GM21786 (cell line): Measurements from ENCODE around the gene DEAF1.

Experiments used
- ATAC-seq: cut with Tn5 transposase; IDR thresholded peaks from one replicate; pipeline ENCODE4 v1.9.1; 2021; ENCODE audit not compliant: unreplicated experiment

Gene DEAF1

DNA sequence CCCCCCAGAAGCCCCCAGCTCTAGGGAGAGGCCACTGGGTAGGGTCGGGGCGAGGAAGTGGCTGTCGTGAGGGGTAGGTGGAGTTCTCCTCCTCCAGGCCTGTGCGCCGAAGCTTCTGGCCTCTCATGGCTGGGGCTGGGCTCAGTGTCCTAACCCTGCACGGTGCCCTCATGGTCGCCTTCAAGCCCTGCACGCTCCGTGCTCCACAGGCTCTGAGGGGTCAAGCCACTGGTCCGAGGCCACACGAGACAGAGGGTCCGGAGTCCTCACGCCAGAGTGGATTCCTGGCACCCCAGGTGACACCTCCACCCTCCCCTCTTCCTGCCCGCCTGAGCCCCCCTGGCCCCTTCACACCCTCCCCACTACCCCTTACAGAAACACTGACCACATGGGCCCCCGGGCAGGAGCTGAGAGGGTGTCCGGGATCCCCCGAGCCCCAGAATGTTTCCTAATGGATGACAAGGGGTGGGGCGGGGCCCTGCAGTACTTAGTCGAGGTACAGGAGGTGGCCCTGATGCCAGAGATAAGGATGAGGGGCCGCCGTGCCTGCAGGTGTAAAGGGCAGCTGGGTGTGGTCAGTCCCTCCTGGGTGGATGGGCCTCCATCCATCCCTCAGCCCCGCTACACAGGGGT is 69.3 kb downstream of the DEAF1 start:
- ATAC-seq: no peak

GRCh38 chr11:624705-625635 is 70.1 kb downstream of the DEAF1 start, which contains the start of gene CDHR5:
Gene CDHR5, minus strand, starts transcription at chr11:624955. Its CDS starts 53 bp downstream, at chr11:624902.
- no peak for ATAC-seq

- no peak for ATAC-seq
Observed at GRCh38 chr11:623999-624704, 70.9 kb downstream of the DEAF1 start.

DNA sequence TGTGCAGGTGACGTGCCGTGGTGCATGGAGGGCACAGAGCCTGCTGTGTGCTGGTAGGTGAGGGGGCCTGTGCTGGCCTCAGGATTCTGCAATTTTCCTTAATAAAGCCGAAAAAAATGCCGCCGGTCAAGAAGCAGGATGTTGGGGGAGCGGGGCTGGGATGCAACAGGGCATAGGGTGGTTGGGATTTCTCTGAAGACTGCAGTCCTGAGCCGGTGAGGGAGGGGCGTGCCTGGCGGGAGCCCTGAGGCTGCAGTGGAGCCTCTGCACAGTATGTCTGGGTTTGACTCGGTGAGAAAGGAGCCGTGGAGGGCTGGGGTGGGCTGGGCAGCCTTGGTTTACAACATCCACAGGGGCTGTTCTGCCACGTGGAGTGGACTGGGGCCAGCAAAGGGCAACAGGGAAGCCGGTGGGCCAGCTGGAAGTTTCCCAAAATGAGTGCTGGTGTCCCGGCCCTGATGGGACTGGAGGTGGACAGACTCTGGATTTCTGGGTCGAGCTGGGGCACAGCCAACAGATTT is 71.6 kb downstream of the DEAF1 start:
- no peak for ATAC-seq

GRCh38 chr11:621838-622237 is 73.2 kb downstream of the DEAF1 start:
- ATAC-seq: no peak

GRCh38 chr11:620935-621814 is 73.8 kb downstream of the DEAF1 start:
- ATAC-seq: no peak

DNA sequence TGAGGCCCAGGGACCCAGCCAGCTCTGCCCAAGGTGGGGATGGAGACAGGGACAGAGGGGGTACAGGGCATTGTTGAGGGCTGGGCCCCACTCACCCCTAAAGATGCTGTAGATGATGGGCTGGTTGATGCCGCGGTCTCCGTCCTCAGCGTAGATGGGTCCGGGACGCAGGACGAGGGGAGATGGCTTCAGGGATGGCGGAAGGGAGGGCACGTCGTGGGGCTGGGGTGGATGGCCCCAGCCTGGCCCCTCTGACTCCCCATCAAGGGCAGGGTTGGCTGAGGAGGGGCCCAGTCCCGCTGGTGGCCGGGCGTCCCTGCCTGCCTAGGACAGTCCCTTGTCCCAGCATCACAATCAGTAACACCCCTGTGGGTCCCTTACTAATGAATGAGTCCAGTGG is 74.8 kb downstream of the DEAF1 start:
- no peak for ATAC-seq

- no peak for ATAC-seq
Observed at GRCh38 chr11:619628-620050, 75.4 kb downstream of the DEAF1 start.

GRCh38 chr11:618856-619627 is 76.0 kb downstream of the DEAF1 start:
- no peak for ATAC-seq

DNA sequence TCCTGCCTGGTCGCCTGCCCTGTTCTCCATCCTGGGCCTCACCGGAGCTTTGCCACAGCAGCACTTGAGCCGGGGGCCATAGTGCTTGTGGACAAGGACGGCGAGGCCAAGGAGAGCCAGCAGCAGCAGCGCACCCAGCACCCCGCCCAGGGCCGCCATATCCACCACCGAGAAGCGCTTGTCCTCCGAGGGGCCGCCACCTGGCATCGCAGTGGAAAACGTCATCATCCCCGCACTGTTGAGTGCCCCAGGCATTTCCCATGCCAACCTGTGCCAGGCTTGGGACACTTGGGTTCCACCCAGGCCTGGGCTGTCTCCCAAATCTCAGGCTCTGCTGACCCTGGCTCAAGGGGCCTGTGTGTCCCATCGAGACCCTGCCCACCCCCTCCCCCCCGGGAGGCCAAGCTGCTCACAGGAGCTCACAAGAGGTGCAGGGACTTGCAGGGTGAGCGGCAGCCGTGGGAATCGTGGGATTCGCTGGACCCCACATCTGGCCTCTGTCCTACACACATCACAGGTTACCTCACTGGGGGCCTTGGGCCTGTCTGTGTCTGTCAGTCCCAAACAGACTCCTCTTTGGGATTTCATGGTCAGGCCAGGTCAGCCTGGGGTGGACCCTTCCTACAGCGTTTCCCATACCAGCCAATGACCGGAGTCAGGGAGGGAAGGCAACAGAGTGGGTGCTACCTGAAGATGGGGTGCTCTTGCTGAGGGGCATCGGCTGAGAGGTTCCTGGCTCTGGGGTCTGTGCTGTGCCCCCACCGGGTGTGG is 76.9 kb downstream of the DEAF1 start:
- ATAC-seq: no peak

DNA sequence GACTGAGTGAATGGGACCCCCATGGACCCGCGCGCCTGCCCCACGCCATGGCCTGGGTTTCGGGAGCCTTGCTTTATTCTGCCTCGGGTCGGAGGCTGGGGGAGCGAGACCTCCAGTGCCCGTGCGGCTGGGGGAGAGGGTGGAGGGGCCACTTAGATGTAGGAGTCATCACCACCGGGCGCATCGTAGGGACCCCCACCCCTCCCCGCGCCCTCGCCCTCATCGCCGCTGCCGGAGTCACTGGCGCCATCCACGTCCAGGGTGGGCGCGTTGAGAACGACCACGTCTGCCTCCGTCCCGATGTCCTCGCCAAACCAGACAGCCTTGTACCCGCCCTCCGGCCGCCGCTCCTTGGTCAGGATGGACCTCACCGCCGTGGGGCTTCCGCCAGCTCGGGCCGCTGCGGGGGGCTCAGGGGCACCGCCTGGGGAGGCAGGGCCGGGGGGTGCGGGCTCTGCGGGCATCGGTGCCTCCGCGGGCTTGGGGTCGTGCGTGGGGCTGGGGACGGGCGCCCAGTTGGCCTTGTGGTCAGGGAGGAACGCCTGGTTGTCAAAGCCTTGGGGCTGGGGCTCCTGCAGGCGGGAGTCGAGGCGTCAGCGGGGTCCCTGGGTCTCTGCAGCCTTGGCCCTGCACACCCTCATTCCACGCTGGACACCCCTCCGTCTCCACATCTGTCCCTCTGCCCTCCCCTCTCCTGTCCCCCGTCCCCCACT is 77.7 kb downstream of the DEAF1 start:
- no peak for ATAC-seq

GRCh38 chr11:616320-617198 is 78.5 kb downstream of the DEAF1 start:
- ATAC-seq: no peak

GRCh38 chr11:615504-616319 is 79.3 kb downstream of the DEAF1 start, which contains the start of gene IRF7:
Gene IRF7, minus strand, starts transcription at chr11:615950. Its CDS starts 586 bp downstream, at chr11:615364.
- ATAC-seq: peak; percentile 82

- peak; percentile 1 for ATAC-seq
Observed at GRCh38 chr11:614623-615503, 80.2 kb downstream of the DEAF1 start.

GRCh38 chr11:614021-614622 is 80.9 kb downstream of the DEAF1 start:
- ATAC-seq: no peak
